HG02571 (cell line): ENCODE data around the gene PTPRN2.

Source experiments
- ATAC-seq: cut with Tn5 transposase; IDR thresholded peaks from one replicate; pipeline ENCODE4 v1.9.1; 2021; ENCODE audit warnings: mild to moderate bottlenecking, moderate library complexity; ENCODE audit not compliant: unreplicated experiment

PTPRN2 gene

GRCh38 chr7:157640144-157640543, 947.5 kb downstream of the PTPRN2 start:
- no peak for ATAC-seq

GRCh38 chr7:157638563-157638962, 949.1 kb downstream of the PTPRN2 start:
- ATAC-seq, result no peak

- ATAC-seq, result no peak
These were observed 950.2 kb downstream of the PTPRN2 start for GRCh38 chr7:157637216-157637949.

GRCh38 chr7:157635669-157636068, 952.0 kb downstream of the PTPRN2 start:
- ATAC-seq, result no peak

GRCh38 chr7:157635148-157635500, 952.5 kb downstream of the PTPRN2 start:
- no peak for ATAC-seq

- no peak for ATAC-seq
These were observed 953.0 kb downstream of the PTPRN2 start for GRCh38 chr7:157634401-157635147.

- no peak for ATAC-seq
These were observed 954.0 kb downstream of the PTPRN2 start for GRCh38 chr7:157633465-157634185.

GRCh38 chr7:157630301-157630853, 957.2 kb downstream of the PTPRN2 start:
- no peak for ATAC-seq

GRCh38 chr7:157628456-157628855, 959.2 kb downstream of the PTPRN2 start:
- no peak for ATAC-seq

GRCh38 chr7:157627646-157628045, 960.0 kb downstream of the PTPRN2 start:
- ATAC-seq, result no peak

GRCh38 chr7:157627033-157627432, 960.6 kb downstream of the PTPRN2 start:
- no peak for ATAC-seq

- ATAC-seq, result no peak
These were observed 961.5 kb downstream of the PTPRN2 start for GRCh38 chr7:157625973-157626742.

GRCh38 chr7:157623556-157623955, 964.1 kb downstream of the PTPRN2 start:
- no peak for ATAC-seq

- ATAC-seq, result no peak
These were observed 965.0 kb downstream of the PTPRN2 start for GRCh38 chr7:157622408-157623205.

GRCh38 chr7:157622000-157622399, 965.6 kb downstream of the PTPRN2 start:
- ATAC-seq, result no peak

GRCh38 chr7:157621131-157621681, 966.4 kb downstream of the PTPRN2 start:
- no peak for ATAC-seq

GRCh38 chr7:157620616-157621015, 967.0 kb downstream of the PTPRN2 start:
- ATAC-seq, result no peak

GRCh38 chr7:157619753-157620525, 967.7 kb downstream of the PTPRN2 start:
- ATAC-seq, result no peak
